CD4-positive, alpha-beta T cell (primary cell): Measurements from ENCODE around the gene CTPS2. TPM values are rescaled to one million over a fixed set of nuclear protein-coding genes. Genes with fewer than 3 reads are reported as not detected.

Experiments used
- ATAC-seq: fragments of 200-7000 bp; cut with Tn5 transposase; one replicate; pipeline ENCODE4 v1.10.0; 2022; ENCODE audit warnings: mild to moderate bottlenecking; ENCODE audit not compliant: poor library complexity
- CTCF ChIA-PET: fragments of 350-600 bp; sonication (Branson Sonifier 250); formaldehyde crosslinking; loops from one replicate; lab custom pipeline; 2021; ENCODE audit warnings: antibody characterized with exemption, inconsistent platforms; lab: Charles Lee
- POLR2A ChIA-PET: fragments of 350-600 bp; sonication (Branson Sonifier 250); formaldehyde crosslinking; loops from one replicate; lab custom pipeline; 2021; ENCODE audit warnings: antibody characterized with exemption, inconsistent platforms; lab: Charles Lee
- DNase-seq, 14 experiments: peaks; one replicate each; pipeline ENCODE4 v3.0.0-alpha.2; 2013 to 2020; ENCODE audit warnings: mixed read lengths in 2 of 14
- H3K27ac ChIP-seq, 2 donors: one replicate each; pipeline versions ENCODE4 v1.5.1 to v1.7.0; 2013; ENCODE audit warnings: low read length in 2 of 2, low read depth in 1 of 2, mild to moderate bottlenecking in 1 of 2
- H3K27me3 ChIP-seq, 2 experiments: 1 replicate in 1 of 2; 2 replicates in 1 of 2; pipeline versions ENCODE4 v1.6.1 to v1.7.0; 2013; ENCODE audit warnings: low read length in 2 of 2, control low read depth in 1 of 2, mild to moderate bottlenecking in 1 of 2, moderate library complexity in 1 of 2; ENCODE audit not compliant: insufficient read depth in 2 of 2, control insufficient read depth in 1 of 2
- H3K36me3 ChIP-seq: one replicate; pipeline ENCODE4 v1.6.1; 2013; ENCODE audit warnings: low read length, control low read depth; ENCODE audit not compliant: insufficient read depth
- H3K4me1 ChIP-seq: one replicate; pipeline ENCODE4 v1.6.1; 2013; ENCODE audit warnings: low read length, control low read depth; ENCODE audit not compliant: insufficient read depth
- H3K4me3 ChIP-seq: one replicate; pipeline ENCODE4 v1.5.1; 2013; ENCODE audit warnings: mild to moderate bottlenecking, low read length, moderate library complexity
- H3K9me3 ChIP-seq, 2 experiments: 1 replicate in 1 of 2; 2 replicates in 1 of 2; pipeline versions ENCODE4 v1.6.1 to v1.7.0; 2013; ENCODE audit warnings: low read length in 2 of 2, mild to moderate bottlenecking in 2 of 2, control low read depth in 1 of 2, moderate library complexity in 1 of 2; ENCODE audit not compliant: control insufficient read depth in 1 of 2, insufficient read depth in 1 of 2
- H3K27ac Mint-ChIP-seq: one replicate; pipeline ENCODE4 v1.8.0; 2020; ENCODE audit warnings: mixed read lengths
- H3K27me3 Mint-ChIP-seq: one replicate; pipeline ENCODE4 v1.8.0; 2021; ENCODE audit warnings: mixed read lengths
- H3K36me3 Mint-ChIP-seq: one replicate; pipeline ENCODE4 v1.8.0; 2021; ENCODE audit warnings: low read depth, mixed read lengths
- H3K4me1 Mint-ChIP-seq: one replicate; pipeline ENCODE4 v1.8.0; 2021; ENCODE audit warnings: low read depth, mixed read lengths
- H3K4me3 Mint-ChIP-seq: one replicate; pipeline ENCODE4 v1.8.0; 2020; ENCODE audit warnings: mild to moderate bottlenecking, mixed read lengths
- H3K9me3 Mint-ChIP-seq: one replicate; pipeline ENCODE4 v1.8.0; 2020; ENCODE audit warnings: mixed read lengths
- CTCF ChIP-seq: fragments of 200-600 bp; IDR thresholded peaks from one replicate; pipeline ENCODE4 v1.8.0; 2022; ENCODE audit warnings: antibody characterized with exemption, mild to moderate bottlenecking
- intact Hi-C, 2 experiments: fragments of 100-400 bp; cut with DNase I in 1 of 2; cut with micrococcal nuclease in 1 of 2; formaldehyde crosslinking; loops; one replicate each; pipeline versions ENCODE4 v1.15.1 to v1.9.0; 2023 to 2025; cut with DNase I, micrococcal nuclease
- total RNA-seq, 174 experiments: library from RNA in 2 of 174; stranded (reverse) in 2 of 174; gene quantifications; one replicate each; pipeline ENCODE4 v1.2.3 and lab custom pipeline; 2021 to 2026

CTPS2 gene
- total RNA-seq, 2 experiments from 2014 or later: 3.8 to 4.6 TPM

- TF ChIP-seq CTCF: no peak
- Mint-ChIP-seq H3K4me3 (no peak overlapping the region), H3K36me3 (peaks cover 65% of the 10 kb centered on the region), H3K27me3 (no peaks in the 10 kb centered on the region), H3K4me1 (no peaks in the 10 kb centered on the region), H3K9me3 (no peaks in the 10 kb centered on the region), H3K27ac (no peak overlapping the region)
- POLR2A ChIA-PET: no interaction called here
- ATAC-seq: no peak
- intact Hi-C loops: no loop called here
- Histone ChIP-seq H3K27me3 (no peaks in the 10 kb centered on the region), H3K4me3 (no peak overlapping the region), H3K27ac (no peak overlapping the region), H3K36me3 (peaks cover 38% of the 10 kb centered on the region), H3K4me1 (no peaks in the 10 kb centered on the region), H3K9me3 (no peaks in the 10 kb centered on the region)
- CTCF ChIA-PET: no interaction called here
- no peak for DNase-seq
Measured at GRCh38 chrX:16754019-16754418, 41.5 kb upstream of the CTPS2 start.

DNA sequence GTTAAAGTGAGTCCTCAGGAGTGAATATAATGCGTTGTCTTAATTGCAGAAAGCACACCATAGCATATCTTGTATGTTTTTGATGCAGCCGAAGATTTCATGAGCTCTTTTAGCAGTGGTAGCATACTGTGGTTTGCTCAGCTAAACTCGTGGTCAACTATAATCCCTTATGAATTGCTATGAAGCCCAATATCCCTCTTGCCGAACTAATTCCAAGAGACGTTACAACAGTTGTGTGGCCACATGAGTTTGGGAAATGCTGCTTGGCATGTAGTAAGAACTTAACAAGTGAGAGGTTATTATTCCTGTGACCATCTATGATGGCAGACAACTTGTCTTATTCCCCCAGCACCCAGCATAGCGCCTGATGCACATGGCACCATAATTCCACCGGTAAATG lies 37.7 kb upstream of the CTPS2 start:
- POLR2A ChIA-PET: no interaction called here
- intact Hi-C loops: no loop called here
- CTCF ChIA-PET: no interaction called here
- DNase-seq (no peak), ATAC-seq (no peak)
- Histone ChIP-seq H3K4me1 (no peaks in the 10 kb centered on the region), H3K4me3 (no peak overlapping the region), H3K27me3 (no peaks in the 10 kb centered on the region), H3K27ac (no peak overlapping the region), H3K36me3 (peaks cover 37% of the 10 kb centered on the region), H3K9me3 (no peaks in the 10 kb centered on the region)
- peaks cover 59% of the 10 kb centered on the region for H3K36me3 Mint-ChIP-seq
- H3K4me1 Mint-ChIP-seq: no peaks in the 10 kb centered on the region
- no peak overlapping the region for H3K27ac Mint-ChIP-seq
- H3K27me3 Mint-ChIP-seq: no peaks in the 10 kb centered on the region
- no peak overlapping the region for H3K4me3 Mint-ChIP-seq
- no peaks in the 10 kb centered on the region for H3K9me3 Mint-ChIP-seq
- TF ChIP-seq CTCF: no peak

GRCh38 chrX:16748425-16748824 lies 36.0 kb upstream of the CTPS2 start:
- H3K27ac ChIP-seq: no peak overlapping the region
- peaks cover 45% of the 10 kb centered on the region for H3K36me3 ChIP-seq
- no peaks in the 10 kb centered on the region for H3K27me3 ChIP-seq
- ChIA-PET POLR2A (no interaction called here), CTCF (interaction anchor here (0.7 to 1.3 kb wide), 2 partner anchors 15 to 298 kb away, joined by 3 read pairs; no protein-coding TSS in a partner anchor)
- ATAC-seq (no peak), DNase-seq (no peak)
- intact Hi-C loops: no loop called here
- Mint-ChIP-seq H3K27me3 (no peaks in the 10 kb centered on the region), H3K4me1 (no peaks in the 10 kb centered on the region), H3K36me3 (peaks cover 58% of the 10 kb centered on the region), H3K27ac (no peak overlapping the region), H3K4me3 (no peak overlapping the region), H3K9me3 (no peaks in the 10 kb centered on the region)
- H3K4me1 ChIP-seq: no peaks in the 10 kb centered on the region
- no peak for TF ChIP-seq CTCF
- H3K9me3 ChIP-seq: no peaks in the 10 kb centered on the region
- no peak overlapping the region for H3K4me3 ChIP-seq
